GM12873 (cell line): ENCODE data around the gene RGS10.

ENCODE experiments used
- CTCF ChIP-seq: IDR thresholded peaks from 2 replicates; pipeline ENCODE4 v1.5.1; 2012; ENCODE audit warnings: low read depth, mild to moderate bottlenecking, moderate library complexity, low read length, control low read depth; ENCODE audit not compliant: insufficient read depth; ENCODE audit errors: missing control alignments

RGS10 gene

GRCh38 chr10:119542357-119542987 is at the start of gene RGS10:
RGS10 (minus strand) TSS chr10:119542719; CDS start chr10:119542638, 81 bp downstream.
- TF ChIP-seq CTCF, result no peak

- TF ChIP-seq CTCF, result no peak
Observed at GRCh38 chr10:119588071-119588470, 45.6 kb upstream of the RGS10 start.

GRCh38 chr10:119578355-119578754 is 35.8 kb upstream of the RGS10 start:
- TF ChIP-seq CTCF, result no peak

GRCh38 chr10:119575991-119576390 is 33.5 kb upstream of the RGS10 start:
- TF ChIP-seq CTCF, result no peak

- TF ChIP-seq CTCF, result no peak
Observed at GRCh38 chr10:119575506-119575905, 33.0 kb upstream of the RGS10 start.

- no peak for TF ChIP-seq CTCF
Observed at GRCh38 chr10:119567978-119568377, 25.5 kb upstream of the RGS10 start.

GRCh38 chr10:119562097-119562496 is 19.6 kb upstream of the RGS10 start:
- no peak for TF ChIP-seq CTCF
